A673 (cell line): ENCODE data around the gene ZNF117. TPM values are rescaled to one million over a fixed set of nuclear protein-coding genes. Genes with fewer than 3 reads are reported as not detected.

Experiments used
- BruUV-seq: library from RNA; stranded (reverse); fragments of 400-500 nt; replicated peaks from 2 replicates; lab custom pipeline; 2021; lab: Mats Ljungman, UMichigan
- CTCF ChIA-PET: fragments of 300-600 bp; sonication (Branson Sonifier 250); formaldehyde crosslinking; loops from one replicate; lab custom pipeline; 2022; ENCODE audit warnings: antibody characterized with exemption; lab: Charles Lee
- POLR2A ChIA-PET: fragments of 300-600 bp; sonication (Branson Sonifier 250); formaldehyde crosslinking; loops from one replicate; lab custom pipeline; 2022; ENCODE audit warnings: antibody characterized with exemption; ENCODE audit not compliant: low non-redundant PET; lab: Charles Lee
- DNase-seq: peaks from one replicate; pipeline ENCODE4 v3.0.0-alpha.2; 2015; ENCODE audit warnings: low spot score
- H3K27ac ChIP-seq: fragments of 200-600 bp; sonication (generic); 2 replicates; pipeline ENCODE4 v1.5.1; 2016; ENCODE audit warnings: mixed run types, low read depth, mild to moderate bottlenecking, mixed read lengths, antibody characterized with exemption, low read length; ENCODE audit not compliant: poor library complexity, severe bottlenecking
- H3K27me3 ChIP-seq: fragments of 200-600 bp; sonication (generic); replicated peaks from 2 replicates; pipeline ENCODE4 v1.6.1; 2017; ENCODE audit warnings: mixed run types, low read depth, mild to moderate bottlenecking, mixed read lengths, antibody characterized with exemption, low read length; ENCODE audit not compliant: insufficient read depth, poor library complexity
- H3K36me3 ChIP-seq: fragments of 200-600 bp; sonication (generic); 2 replicates; pipeline ENCODE4 v1.6.1; 2016; ENCODE audit warnings: mixed run types, mild to moderate bottlenecking, mixed read lengths, antibody characterized with exemption, low read length; ENCODE audit not compliant: insufficient read depth, poor library complexity, severe bottlenecking
- H3K4me1 ChIP-seq: fragments of 200-600 bp; sonication (generic); 2 replicates; pipeline ENCODE4 v1.6.1; 2017; ENCODE audit warnings: mixed run types, mild to moderate bottlenecking, mixed read lengths, antibody characterized with exemption, low read length; ENCODE audit not compliant: insufficient read depth, poor library complexity, severe bottlenecking
- H3K4me3 ChIP-seq: fragments of 200-600 bp; sonication (generic); 2 replicates; pipeline ENCODE4 v1.5.1; 2016; ENCODE audit warnings: low read depth, mixed run types, mild to moderate bottlenecking, mixed read lengths, low read length; ENCODE audit not compliant: poor library complexity, severe bottlenecking
- H3K9me3 ChIP-seq: fragments of 200-600 bp; sonication (generic); 2 replicates; pipeline ENCODE4 v1.6.1; 2016; ENCODE audit warnings: mixed run types, low read depth, mild to moderate bottlenecking, mixed read lengths, antibody characterized with exemption, low read length; ENCODE audit not compliant: poor library complexity, severe bottlenecking
- CTCF ChIP-seq: fragments of 300-800, 200-600 bp; sonication (generic); conservative IDR thresholded peaks from 2 replicates; pipeline ENCODE4 v1.5.1; 2017; ENCODE audit warnings: low read depth, mild to moderate bottlenecking, antibody characterized with exemption, low read length, moderate library complexity, mixed read lengths
- EZH2 ChIP-seq: fragments of 200-600 bp; sonication (generic); IDR thresholded peaks from 2 replicates; pipeline ENCODE4 v1.6.1; 2017; ENCODE audit warnings: borderline replicate concordance, low read depth, mild to moderate bottlenecking, mixed read lengths, antibody characterized with exemption, low read length; ENCODE audit not compliant: poor library complexity, severe bottlenecking
- intact Hi-C: fragments of 100-400 bp; cut with micrococcal nuclease; formaldehyde crosslinking; loops from one replicate; pipeline ENCODE4 v1.10.0; 2022; ENCODE audit not compliant: unreplicated experiment
- total RNA-seq: library from RNA; stranded (reverse); gene quantifications from 2 replicates; pipeline ENCODE4 v1.2.3, GENCODE V29; 2021

The ZNF117 gene
- total RNA-seq, 1 experiment from 2014 or later = 8.4 TPM

- intact Hi-C loops = no loop called here
- TF ChIP-seq CTCF (no peak), EZH2 (no peak)
- Histone ChIP-seq H3K9me3 (peaks cover 32% of the 10 kb centered on the region), H3K27me3 (no peaks in the 10 kb centered on the region), H3K4me3 (no peak overlapping the region), H3K36me3 (peaks cover 29% of the 10 kb centered on the region), H3K27ac (no peak overlapping the region), H3K4me1 (no peaks in the 10 kb centered on the region)
- DNase-seq = no peak
- CTCF ChIA-PET = no interaction called here
- POLR2A ChIA-PET = no interaction called here
- no TSS peak for BruUV-seq
Measured at GRCh38 chr7:65001291-65001814, 10.5 kb upstream of the ZNF117 start.

DNA sequence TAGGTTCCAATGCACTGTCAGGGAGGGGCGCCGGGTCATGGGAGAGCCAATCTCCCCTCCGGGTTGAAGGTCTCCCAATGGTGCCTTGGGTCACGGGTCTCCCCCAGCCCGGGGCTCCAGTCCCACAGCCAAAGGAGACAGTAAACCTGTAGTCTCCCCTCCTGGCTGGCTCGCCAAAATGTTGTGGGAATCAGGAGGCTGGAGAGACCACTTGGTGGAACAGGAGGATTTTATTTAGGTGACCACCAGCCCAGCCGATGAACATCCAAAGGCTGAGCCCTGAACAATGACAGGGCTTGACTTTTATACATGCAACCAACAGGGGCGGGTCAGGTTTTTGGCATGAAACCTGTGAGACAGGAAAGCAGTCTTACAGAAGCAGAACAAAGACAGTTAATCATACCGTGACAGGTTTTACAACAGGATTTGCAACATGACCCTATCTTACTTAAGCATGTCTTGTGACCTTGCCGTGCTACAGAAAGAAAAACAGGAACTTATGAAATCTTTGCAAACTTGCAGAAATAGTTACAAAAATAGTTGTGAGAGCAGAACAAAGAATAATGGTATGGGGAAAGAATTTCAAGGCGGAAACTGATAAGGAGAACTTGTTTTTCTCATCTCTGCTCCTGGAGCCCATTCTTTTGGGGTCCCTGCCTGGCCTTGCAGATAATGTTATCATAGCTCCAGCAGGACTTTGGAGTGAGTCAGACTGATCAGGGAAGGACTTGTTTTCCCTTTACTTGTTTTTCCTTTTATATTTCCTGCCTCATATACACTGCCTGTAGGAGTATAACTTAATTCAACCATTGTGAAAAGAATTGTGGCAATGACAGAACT is 8.5 kb upstream of the ZNF117 start:
- no TSS peak for BruUV-seq
- ChIA-PET POLR2A (no interaction called here), CTCF (no interaction called here)
- no peak for TF ChIP-seq EZH2
- TF ChIP-seq CTCF = no peak
- intact Hi-C loops = no loop called here
- Histone ChIP-seq H3K36me3 (peaks cover 29% of the 10 kb centered on the region), H3K4me1 (no peaks in the 10 kb centered on the region), H3K4me3 (no peak overlapping the region), H3K27me3 (no peaks in the 10 kb centered on the region), H3K27ac (peak overlapping the region; percentile 60), H3K9me3 (peaks cover 32% of the 10 kb centered on the region)
- DNase-seq = peak; percentile 53

GRCh38 chr7:64998865-64999164 is 8.0 kb upstream of the ZNF117 start:
- Histone ChIP-seq H3K4me1 (no peaks in the 10 kb centered on the region), H3K27me3 (no peaks in the 10 kb centered on the region), H3K27ac (peak overlapping the region; percentile 16), H3K9me3 (peaks cover 31% of the 10 kb centered on the region), H3K36me3 (peaks cover 29% of the 10 kb centered on the region), H3K4me3 (no peak overlapping the region)
- CTCF ChIA-PET = no interaction called here
- TF ChIP-seq CTCF (no peak), EZH2 (no peak)
- DNase-seq = no peak
- POLR2A ChIA-PET = no interaction called here
- BruUV-seq = no TSS peak
- intact Hi-C loops = no loop called here
